K562 (cell line): ENCODE measurements around the gene HOXB6. TPM values are rescaled to one million over a fixed set of nuclear protein-coding genes. Genes with fewer than 3 reads are reported as not detected.
A peak's percentile ranks its signal among the peaks of the same experiment; 100 is the strongest.

ENCODE experiments used
- ARNT ChIP-seq, 2 experiments: fragments of 450-650 bp; IDR thresholded peaks; 2 replicates each; pipeline ENCODE4 v1.6.1; 2016; ENCODE audit warnings: mild to moderate bottlenecking in 1 of 2
- BRD4 ChIP-seq: fragments of 200-600 bp; sonication (generic); IDR thresholded peaks from 2 replicates; pipeline ENCODE4 v1.6.1; 2017; ENCODE audit warnings: inconsistent platforms
- CXXC5 ChIP-seq: fragments of 250-450 bp; sonication (Bioruptor Pico); IDR thresholded peaks from 2 replicates; pipeline ENCODE4 v1.8.0; 2022; ENCODE audit warnings: inconsistent platforms, mild to moderate bottlenecking, moderate library complexity
- DNMT1 ChIP-seq: fragments of 450-650 bp; IDR thresholded peaks from 2 replicates; pipeline ENCODE4 v1.6.1; 2016; ENCODE audit warnings: antibody characterized with exemption, mild to moderate bottlenecking
- GATAD2A ChIP-seq: fragments of 450-650 bp; IDR thresholded peaks from 2 replicates; pipeline ENCODE4 v1.6.1; 2017
- HDAC6 ChIP-seq: IDR thresholded peaks from 2 replicates; pipeline ENCODE4 v1.6.1; 2012; ENCODE audit warnings: low read depth, mild to moderate bottlenecking, control low read depth, inconsistent platforms, low read length, moderate library complexity
- MCM3 ChIP-seq: fragments of 450-650 bp; IDR thresholded peaks from 2 replicates; pipeline ENCODE4 v1.6.1; 2016
- MTA3 ChIP-seq: fragments of 450-650 bp; formaldehyde crosslinking; IDR thresholded peaks from 2 replicates; pipeline ENCODE4 v1.6.1; 2017; ENCODE audit warnings: mild to moderate bottlenecking, borderline replicate concordance
- NR2C1 ChIP-seq, 2 experiments: fragments of 450-650 bp; IDR thresholded peaks; 2 replicates each; pipeline ENCODE4 v1.6.1; 2017; ENCODE audit warnings: mild to moderate bottlenecking in 2 of 2, antibody characterized with exemption in 1 of 2, inconsistent platforms in 1 of 2, missing compliant biosample characterization in 1 of 2, missing genetic modification characterization in 1 of 2
- SMARCA4 ChIP-seq: fragments of 450-650 bp; IDR thresholded peaks from 2 replicates; pipeline ENCODE4 v1.6.1; 2016
- SPI1 ChIP-seq: IDR thresholded peaks from 2 replicates; pipeline ENCODE4 v1.6.1; 2011; ENCODE audit warnings: low read depth, low read length, control low read depth, borderline replicate concordance
- TAF1 ChIP-seq: IDR thresholded peaks from 2 replicates; pipeline ENCODE4 v1.6.1; 2011; ENCODE audit warnings: mild to moderate bottlenecking, low read length, moderate library complexity; ENCODE audit not compliant: insufficient read depth, control insufficient read depth, severe bottlenecking; ENCODE audit errors: extremely low read depth
- TBP ChIP-seq: optimal IDR thresholded peaks from 2 replicates; pipeline ENCODE3; 2011; ENCODE audit warnings: low read depth, low read length, improper control_type of control experiment
- THRAP3 ChIP-seq: fragments of 450-650 bp; IDR thresholded peaks from 2 replicates; pipeline ENCODE4 v1.6.1; 2016; ENCODE audit warnings: mild to moderate bottlenecking, inconsistent platforms, borderline replicate concordance
- ZBTB17 ChIP-seq: fragments of 450-650 bp; formaldehyde crosslinking; IDR thresholded peaks from 2 replicates; pipeline ENCODE4 v1.4.0; 2020; ENCODE audit warnings: mild to moderate bottlenecking
- ZNF146 ChIP-seq: IDR thresholded peaks from one replicate; pipeline ENCODE4 v1.6.1; 2018; ENCODE audit warnings: missing compliant biosample characterization; ENCODE audit not compliant: unreplicated experiment
- ZNF408 ChIP-seq: fragments of 250-450 bp; sonication (Bioruptor Pico); IDR thresholded peaks from 2 replicates; pipeline ENCODE4 v1.4.0; 2020; ENCODE audit warnings: low read depth, mild to moderate bottlenecking, moderate library complexity
- ZSCAN29 ChIP-seq: fragments of 450-650 bp; IDR thresholded peaks from 2 replicates; pipeline ENCODE4 v1.6.1; 2017
- ZZZ3 ChIP-seq: fragments of 450-650 bp; IDR thresholded peaks from 2 replicates; pipeline ENCODE4 v1.6.1; 2016; ENCODE audit warnings: antibody characterized with exemption, mild to moderate bottlenecking, moderate library complexity
- polyA plus RNA-seq, 8 experiments: library from polyadenylated mRNA; depleted of rRNA in 4 of 8; stranded (reverse) in 5 of 8; unstranded in 3 of 8; fragments of >200 nt; fragmentation: Nextera tagmentation in 2 of 8; fragmentation: Illumina TruSeq in 1 of 8; extraction: Ambion mirVana in 2 of 8; extraction: Trizol in 1 of 8; gene quantifications; 2 replicates each; pipeline versions ENCODE4 v1.2.1 to v1.2.3, GENCODE V29; 2011 to 2014; ENCODE audit warnings: inconsistent platforms in 1 of 8, missing spikeins in 1 of 8
- total RNA-seq, 7 experiments: library from RNA; depleted of rRNA in 6 of 7; stranded (reverse); fragments of >200 nt in 6 of 7; fragmentation: Illumina TruSeq in 2 of 7; extraction: Trizol in 2 of 7; gene quantifications; 2 replicates each; pipeline versions ENCODE4 v1.2.1 to v1.2.3, GENCODE V29; 2011 to 2021; ENCODE audit warnings: low replicate concordance in 1 of 7
- TF ChIP-seq, protein P1 (sequence below): sonication (generic); formaldehyde crosslinking; IDR thresholded peaks from 2 replicates; pipeline ENCODE4 v1.8.1; 2022; ENCODE audit warnings: missing genetic modification reagents
- TF ChIP-seq, protein P2 (sequence below): fragments of 450-650 bp; IDR thresholded peaks from 2 replicates; pipeline ENCODE4 v1.6.1; 2018; ENCODE audit warnings: mild to moderate bottlenecking, low read depth; ENCODE audit not compliant: partially characterized antibody
- TF ChIP-seq, protein P3 (sequence below): sonication (generic); formaldehyde crosslinking; IDR thresholded peaks from 2 replicates; pipeline ENCODE4 v1.8.0; 2022; ENCODE audit warnings: missing genetic modification reagents, mild to moderate bottlenecking, moderate library complexity, borderline replicate concordance
- TF ChIP-seq, protein P4 (sequence below), 2 experiments: IDR thresholded peaks; 2 replicates each; pipeline ENCODE4 v1.6.1; 2012; ENCODE audit warnings: improper control_type of control experiment in 2 of 2, low read depth in 2 of 2, low read length in 2 of 2, borderline replicate concordance in 1 of 2

HOXB6 gene
- total and polyA plus RNA-seq, 9 of the 15 experiments (the other 6 are each of a cell fraction or from before 2014, with no cell fraction given), result 1.2 to 14.8 (median 4.9) TPM

DNA sequence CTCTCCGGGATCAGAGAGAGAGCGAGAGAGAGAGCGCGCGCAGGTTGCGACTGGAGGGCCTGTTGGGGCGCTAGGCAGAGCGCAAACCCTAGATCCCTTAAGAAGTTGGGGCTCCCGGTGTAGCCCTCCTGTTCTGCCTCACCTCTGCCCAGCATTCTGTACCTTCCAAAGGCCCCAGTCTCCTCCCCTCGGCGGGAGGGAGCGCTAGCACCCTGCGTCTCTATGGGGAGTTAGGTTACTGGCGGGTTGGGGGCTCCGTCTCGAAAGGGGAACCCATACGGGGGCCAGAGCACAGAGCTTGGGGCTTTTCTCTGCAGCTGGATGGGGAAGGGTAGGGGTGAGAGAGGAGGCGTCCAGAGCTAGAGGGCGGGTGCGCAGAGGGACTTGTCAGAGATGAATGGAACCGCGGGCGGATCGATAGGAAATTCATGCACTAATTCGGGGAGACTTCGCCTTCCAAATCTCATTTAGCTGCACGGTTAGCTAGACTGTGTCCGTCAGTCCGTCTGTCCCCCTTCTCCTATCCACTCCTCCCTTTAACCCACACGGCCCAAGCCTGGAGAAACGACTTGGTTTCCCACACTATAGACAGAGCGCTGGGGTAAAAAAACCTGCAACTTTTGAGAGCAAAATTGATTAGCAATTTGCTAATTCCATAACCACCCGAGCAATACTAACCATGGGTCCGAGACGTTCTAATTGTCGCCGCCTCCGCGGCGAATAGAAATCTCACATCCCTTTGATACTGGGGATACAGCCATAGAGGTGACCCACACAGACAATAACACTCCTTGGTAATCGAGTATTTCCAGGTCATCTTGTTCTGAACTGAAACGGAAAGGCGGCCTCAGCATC is 25.9 kb downstream of the HOXB6 start (continued):
- TF ChIP-seq GATAD2A (0 out of 2 replicates have a peak, but pooled peaks have one; percentile 38), HDAC6 (no peak), ZSCAN29 (no peak), TAF1 (peak; percentile 26), ARNT (IDR thresholded peaks at IDR 0.05) (no peak), ZNF408 (no peak), MCM3 (no peak), ZNF146 (CRISPR knock-in tag) (no peak), BRD4 (0 out of 2 replicates have a peak, but pooled peaks have one; percentile 30), ZZZ3 (no peak), SPI1 (peak; percentile 55), TBP (peak; percentile 32), NR2C1 (IDR thresholded peaks at IDR 0.05) (peak; percentile 70; the same call in 1 of the 2 replicates), NR2C1 (tag; IDR thresholded peaks at IDR 0.05) (peak; percentile 73), MTA3 (0 out of 2 replicates have a peak, but pooled peaks have one; percentile 43), THRAP3 (no peak), DNMT1 (no peak), ZBTB17 (CRISPR knock-in tag) (0 out of 2 replicates have a peak, but pooled peaks have one; percentile 35), CXXC5 (peak; percentile 19; the same call in 1 of the 2 replicates), SMARCA4 (0 out of 2 replicates have a peak, but pooled peaks have one; percentile 9)
- TF ChIP-seq, protein P1, sequence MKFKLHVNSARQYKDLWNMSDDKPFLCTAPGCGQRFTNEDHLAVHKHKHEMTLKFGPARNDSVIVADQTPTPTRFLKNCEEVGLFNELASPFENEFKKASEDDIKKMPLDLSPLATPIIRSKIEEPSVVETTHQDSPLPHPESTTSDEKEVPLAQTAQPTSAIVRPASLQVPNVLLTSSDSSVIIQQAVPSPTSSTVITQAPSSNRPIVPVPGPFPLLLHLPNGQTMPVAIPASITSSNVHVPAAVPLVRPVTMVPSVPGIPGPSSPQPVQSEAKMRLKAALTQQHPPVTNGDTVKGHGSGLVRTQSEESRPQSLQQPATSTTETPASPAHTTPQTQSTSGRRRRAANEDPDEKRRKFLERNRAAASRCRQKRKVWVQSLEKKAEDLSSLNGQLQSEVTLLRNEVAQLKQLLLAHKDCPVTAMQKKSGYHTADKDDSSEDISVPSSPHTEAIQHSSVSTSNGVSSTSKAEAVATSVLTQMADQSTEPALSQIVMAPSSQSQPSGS (CRISPR knock-in tag), result no peak
- TF ChIP-seq, protein P2, sequence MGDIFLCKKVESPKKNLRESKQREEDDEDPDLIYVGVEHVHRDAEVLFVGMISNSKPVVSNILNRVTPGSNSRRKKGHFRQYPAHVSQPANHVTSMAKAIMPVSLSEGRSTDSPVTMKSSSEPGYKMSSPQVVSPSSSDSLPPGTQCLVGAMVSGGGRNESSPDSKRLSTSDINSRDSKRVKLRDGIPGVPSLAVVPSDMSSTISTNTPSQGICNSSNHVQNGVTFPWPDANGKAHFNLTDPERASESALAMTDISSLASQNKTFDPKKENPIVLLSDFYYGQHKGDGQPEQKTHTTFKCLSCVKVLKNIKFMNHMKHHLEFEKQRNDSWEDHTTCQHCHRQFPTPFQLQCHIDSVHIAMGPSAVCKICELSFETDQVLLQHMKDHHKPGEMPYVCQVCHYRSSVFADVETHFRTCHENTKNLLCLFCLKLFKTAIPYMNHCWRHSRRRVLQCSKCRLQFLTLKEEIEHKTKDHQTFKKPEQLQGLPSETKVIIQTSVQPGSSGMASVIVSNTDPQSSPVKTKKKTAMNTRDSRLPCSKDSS, result no peak
- TF ChIP-seq, protein P3, sequence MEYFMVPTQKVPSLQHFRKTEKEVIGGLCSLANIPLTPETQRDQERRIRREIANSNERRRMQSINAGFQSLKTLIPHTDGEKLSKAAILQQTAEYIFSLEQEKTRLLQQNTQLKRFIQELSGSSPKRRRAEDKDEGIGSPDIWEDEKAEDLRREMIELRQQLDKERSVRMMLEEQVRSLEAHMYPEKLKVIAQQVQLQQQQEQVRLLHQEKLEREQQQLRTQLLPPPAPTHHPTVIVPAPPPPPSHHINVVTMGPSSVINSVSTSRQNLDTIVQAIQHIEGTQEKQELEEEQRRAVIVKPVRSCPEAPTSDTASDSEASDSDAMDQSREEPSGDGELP (CRISPR knock-in tag), result peak; percentile 66; the same call in 1 of the 2 replicates
- TF ChIP-seq, protein P4, sequence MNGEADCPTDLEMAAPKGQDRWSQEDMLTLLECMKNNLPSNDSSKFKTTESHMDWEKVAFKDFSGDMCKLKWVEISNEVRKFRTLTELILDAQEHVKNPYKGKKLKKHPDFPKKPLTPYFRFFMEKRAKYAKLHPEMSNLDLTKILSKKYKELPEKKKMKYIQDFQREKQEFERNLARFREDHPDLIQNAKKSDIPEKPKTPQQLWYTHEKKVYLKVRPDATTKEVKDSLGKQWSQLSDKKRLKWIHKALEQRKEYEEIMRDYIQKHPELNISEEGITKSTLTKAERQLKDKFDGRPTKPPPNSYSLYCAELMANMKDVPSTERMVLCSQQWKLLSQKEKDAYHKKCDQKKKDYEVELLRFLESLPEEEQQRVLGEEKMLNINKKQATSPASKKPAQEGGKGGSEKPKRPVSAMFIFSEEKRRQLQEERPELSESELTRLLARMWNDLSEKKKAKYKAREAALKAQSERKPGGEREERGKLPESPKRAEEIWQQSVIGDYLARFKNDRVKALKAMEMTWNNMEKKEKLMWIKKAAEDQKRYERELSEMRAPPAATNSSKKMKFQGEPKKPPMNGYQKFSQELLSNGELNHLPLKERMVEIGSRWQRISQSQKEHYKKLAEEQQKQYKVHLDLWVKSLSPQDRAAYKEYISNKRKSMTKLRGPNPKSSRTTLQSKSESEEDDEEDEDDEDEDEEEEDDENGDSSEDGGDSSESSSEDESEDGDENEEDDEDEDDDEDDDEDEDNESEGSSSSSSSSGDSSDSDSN (IDR thresholded peaks at IDR 0.05; ENCODE audit: borderline replicate concordance in 1 of 2, low read depth in 2 of 2, low read length in 2 of 2), result peak in 1 of 2 experiments; percentile 32; a peak in 1 of 4 replicates
